GM19193 (cell line): ENCODE measurements around the gene ENTPD2.

Source experiments
- POLR2A ChIP-seq: IDR thresholded peaks from 4 replicates; pipeline ENCODE4 v1.6.1; 2011; ENCODE audit not compliant: insufficient read depth, insufficient read length; ENCODE audit errors: extremely low read depth

Gene ENTPD2

DNA sequence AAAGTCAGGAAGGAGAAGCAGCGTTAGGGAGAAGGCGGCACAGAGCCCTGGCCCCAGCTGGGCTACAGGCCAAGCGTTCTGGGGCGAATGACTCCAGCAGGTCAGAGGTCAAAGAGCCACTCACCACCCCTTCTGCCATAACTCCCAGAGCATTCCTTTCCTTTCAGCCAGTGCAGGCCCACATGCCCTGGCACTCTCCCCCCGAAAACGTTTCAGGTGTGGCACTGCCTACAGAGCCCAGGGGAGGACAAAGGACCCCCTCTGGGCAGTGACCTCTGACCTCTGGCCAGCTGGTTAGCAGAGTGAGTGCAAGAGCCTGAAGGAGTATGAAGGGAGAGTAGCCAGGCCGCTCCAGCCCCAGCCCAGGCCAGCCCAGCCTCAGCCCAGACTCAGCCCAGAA, 30.7 kb downstream of the ENTPD2 start:
- TF ChIP-seq POLR2A: no peak

DNA sequence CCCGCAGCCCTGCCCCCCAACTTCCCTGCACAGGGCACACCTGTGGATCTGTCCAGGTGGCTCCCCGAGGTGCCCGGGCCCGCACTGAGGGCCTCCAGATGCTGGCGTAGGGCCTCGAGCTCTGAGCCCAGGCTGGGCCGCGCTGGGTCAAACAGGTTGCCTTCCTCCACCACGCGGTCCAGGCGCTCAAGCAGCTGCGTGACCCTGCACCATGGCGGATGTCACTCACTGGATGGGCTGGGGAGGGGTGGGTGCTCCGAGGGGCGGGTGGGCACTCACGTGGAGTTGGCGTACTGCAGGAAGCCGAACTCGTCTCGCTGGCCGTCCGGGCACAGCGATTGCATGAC, 31.2 kb downstream of the ENTPD2 start:
- no peak for TF ChIP-seq POLR2A

DNA sequence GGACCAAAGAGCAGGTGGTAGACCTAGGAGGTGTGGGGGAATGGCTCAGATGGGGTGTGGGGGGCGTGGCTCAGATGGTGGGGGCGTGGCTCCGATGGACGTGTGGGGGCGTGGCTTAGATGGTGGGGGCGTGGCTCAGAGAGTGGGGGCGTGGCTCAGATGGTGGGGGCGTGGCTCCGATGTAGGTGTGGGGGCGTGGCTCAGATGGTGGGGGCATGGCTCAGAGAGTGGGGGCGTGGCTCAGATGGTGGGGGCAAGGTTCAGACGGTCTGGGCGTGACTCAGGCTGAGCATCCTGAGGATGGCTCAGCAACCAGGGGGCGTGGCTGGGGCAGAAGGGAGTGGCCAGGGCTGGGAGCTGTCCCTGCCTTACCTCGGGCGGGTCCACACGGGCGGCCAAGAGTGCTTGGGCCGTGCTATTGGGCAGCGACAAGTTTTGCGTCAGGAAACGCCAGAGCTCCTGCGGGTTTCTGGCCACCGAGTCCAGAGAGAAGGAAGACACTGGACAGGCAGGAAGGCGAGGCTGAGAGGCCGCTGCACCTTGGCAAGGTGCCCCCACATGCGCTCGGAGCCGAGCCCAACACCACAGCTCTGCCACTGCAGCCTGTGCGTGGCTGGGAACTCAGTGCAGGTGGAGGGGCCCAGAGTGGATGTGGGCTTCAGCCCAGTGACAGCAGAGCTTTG, 31.7 kb downstream of the ENTPD2 start:
- TF ChIP-seq POLR2A: no peak

DNA sequence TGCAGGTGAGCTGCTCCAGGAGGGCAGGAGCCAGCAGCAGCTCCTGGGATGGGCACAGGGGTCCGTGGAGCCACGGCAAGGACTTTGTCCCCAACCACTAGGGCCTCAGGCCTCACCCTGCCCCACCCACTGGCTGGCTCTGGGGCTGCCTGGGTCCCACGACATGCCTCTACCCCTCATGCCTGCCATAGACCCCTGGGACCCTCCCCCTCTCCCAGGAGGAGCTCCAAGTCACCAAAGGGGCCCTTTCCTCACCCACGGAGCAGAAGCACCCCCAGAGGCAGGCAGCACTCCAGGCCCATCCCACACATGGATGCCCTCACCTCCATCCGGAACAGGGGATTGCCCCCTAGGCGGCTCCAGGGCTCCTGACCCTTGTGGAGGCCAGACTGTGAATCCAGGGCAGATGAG, 32.3 kb downstream of the ENTPD2 start:
- TF ChIP-seq POLR2A: no peak

DNA sequence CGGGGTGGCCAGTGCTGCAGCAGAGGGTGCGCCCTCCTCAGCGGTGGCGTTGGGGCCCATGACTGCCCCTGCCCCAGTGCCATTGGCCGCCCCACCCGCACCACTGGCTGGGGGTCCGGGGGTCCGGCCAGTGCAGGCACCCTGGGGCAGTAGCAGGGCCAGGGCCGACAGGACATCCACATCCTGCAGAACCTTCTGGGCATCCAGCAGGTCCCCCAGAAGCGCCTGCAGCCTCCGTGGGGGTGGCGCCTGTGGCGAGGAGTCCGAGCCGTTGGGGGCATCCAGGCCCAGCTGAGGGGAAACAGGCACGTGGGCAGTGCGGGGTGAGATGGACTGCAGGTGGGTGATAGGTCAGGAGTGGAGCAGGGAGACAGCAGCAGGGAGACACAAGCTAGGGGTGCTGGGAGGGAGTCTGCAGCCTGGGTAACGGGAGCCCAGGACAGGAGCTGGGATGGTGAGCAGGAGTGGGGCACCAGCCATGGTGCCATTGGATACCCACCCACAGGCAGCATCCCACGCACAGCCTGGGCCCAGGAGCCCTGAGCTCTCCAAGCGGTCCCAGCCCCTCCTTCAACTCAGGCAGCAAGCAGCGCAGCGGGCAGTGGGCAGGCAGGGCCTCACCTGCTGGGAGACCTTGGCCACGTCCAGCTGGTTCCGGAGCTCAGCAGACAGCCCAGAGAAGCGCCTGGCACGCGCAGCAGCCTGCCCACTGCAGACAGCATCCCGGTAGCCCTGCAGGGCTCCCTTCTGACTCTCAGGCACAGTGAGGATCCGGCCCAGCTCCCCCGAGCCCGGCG, 32.9 kb downstream of the ENTPD2 start:
- no peak for TF ChIP-seq POLR2A

DNA sequence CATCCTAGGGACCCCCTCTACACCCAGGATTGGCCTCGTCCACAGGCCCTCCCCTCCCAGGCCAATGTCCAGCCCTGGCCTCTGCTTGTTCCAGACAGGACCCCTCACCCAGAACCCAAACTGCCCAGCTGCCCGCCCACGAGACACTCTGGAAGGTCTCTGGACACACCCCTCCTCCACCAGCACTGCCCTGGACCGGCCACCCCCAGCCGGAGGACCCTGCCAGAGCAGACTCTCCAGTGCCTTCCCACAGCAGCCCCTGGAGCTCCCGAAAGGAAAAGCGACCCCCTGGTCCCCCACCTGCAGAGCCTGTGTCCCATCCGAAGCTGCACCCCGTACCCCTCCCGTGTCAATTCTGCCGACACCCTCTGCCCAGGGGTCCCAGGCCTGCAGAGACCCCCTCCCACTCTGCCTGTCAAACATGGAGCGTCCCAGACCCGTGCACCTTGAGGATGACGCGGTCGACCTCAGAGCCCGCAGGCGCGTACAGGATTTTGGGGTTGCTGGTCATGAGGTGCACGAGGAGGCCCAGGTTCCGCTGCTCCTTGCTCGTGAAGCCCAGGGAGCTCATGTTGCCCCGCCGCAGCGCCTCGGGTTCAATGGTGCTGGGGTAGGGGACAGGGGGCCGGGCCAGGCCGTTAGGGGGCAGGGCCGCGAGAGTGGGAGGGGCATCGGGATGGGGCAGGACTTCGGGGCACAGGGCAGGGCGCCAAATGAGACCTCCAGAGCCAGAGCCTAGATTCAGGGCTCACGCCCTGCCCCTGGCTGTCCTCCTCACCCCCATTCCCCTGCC, 33.8 kb downstream of the ENTPD2 start:
- no peak for TF ChIP-seq POLR2A

DNA sequence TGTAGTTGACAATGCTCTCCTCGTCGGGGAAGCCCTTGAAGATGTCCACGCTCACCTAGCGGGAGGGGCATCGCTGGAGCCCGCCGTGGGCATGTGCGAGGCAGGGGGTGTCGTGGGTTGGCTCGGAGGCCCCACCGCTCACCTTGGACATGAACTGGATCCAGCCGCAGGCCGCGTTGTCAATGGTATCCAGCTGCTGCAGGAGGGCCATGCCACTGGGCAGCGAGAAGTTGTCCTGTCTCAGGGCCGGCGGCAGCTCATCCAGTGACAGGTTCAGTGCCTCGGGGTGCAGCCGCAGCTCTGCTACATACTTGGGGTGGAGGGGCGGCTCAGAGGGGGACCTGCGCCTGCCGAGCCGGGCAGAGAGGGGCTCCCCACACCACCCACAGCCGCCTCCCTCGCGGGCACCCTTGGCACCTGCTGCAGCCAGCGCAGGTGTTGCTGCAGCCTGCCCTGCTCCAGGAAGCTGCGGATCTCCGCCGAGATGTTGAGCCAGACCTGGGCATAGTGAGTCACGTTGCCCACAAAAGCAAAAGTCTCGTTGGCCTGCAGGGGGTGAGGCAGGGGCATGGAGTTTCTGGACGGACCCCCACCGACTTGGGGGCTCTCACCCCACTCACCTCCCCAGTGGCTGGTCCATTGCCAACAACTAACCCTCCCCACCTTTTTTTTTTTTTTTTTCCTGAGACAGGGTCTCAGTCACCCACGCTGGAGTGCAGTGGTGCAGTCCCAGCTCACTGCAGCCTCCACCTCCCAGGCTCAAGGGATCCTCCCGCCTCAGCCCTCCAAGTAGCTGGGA, 34.9 kb downstream of the ENTPD2 start:
- no peak for TF ChIP-seq POLR2A

DNA sequence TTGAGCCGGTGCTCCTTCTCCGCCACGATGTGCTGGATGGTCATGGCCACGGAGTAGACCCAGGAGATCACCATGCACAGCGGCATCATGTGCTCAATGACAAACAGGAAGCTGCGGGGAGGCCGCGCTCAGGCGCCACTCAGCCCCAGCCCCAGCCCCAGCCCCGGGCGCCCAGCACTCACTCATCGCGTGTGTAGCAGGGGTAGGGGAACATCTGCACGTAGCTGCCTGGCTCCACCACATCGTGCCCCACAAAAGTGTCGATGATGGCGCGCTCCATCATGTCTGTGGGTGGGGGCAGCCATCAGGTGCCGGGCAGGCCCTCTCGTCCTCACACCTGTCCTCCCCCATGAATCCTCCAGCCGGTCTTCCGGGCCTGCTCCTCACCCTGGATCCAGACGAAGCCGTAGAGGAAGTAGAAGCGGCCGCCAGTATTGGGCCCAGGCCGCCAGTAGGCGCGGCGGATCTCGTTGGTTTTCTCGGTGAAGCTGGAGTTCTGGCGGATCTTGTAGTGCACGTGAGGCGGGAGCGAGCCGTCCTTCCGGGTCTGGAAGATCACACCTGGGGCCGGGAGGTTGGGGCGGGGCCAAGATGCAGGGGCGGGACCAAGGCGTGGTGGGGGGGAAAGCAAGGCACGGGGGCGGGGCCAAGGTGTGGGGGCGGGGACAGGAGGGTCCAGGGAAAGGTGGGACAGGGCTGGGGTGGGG, 35.9 kb downstream of the ENTPD2 start:
- no peak for TF ChIP-seq POLR2A

DNA sequence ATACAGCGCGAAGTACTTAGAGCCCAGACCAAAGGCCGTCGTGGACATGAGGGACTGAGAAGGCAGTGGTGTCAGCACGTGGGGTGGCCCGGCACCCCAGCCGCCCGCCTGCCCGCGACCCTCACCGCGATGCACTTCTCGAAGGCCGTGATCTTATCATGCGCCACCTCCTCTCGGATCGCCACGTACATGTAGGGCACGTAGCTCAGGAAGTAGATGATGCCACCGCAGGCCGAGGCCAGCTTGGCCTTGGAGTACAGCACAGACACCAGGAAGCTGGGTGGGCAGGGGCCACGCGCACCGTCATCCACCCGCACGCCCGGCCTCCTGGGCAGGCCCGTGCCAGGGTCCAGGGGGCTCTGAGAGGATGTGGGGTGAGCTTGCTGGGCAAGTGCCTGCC, 36.8 kb downstream of the ENTPD2 start:
- TF ChIP-seq POLR2A: no peak

DNA sequence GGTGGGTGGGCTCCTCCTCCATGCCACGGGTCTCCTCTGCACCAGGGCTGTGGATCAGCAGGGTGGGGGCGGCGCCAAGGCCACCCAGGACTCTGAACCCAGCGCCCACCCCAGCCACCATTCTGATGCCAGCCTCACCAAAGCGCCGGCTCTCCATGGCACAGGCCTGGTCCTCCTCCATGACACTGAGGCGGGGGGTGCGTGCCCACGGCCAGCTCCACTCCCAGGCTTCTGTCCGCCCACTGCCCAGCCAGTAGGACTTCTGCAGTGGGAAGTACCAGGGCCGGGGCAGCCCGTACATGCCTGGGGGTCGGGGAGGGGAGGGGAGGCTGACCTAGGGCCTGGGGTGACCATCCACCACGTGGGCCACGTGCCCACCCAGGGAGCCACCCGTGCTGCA, 37.4 kb downstream of the ENTPD2 start:
- TF ChIP-seq POLR2A: no peak

DNA sequence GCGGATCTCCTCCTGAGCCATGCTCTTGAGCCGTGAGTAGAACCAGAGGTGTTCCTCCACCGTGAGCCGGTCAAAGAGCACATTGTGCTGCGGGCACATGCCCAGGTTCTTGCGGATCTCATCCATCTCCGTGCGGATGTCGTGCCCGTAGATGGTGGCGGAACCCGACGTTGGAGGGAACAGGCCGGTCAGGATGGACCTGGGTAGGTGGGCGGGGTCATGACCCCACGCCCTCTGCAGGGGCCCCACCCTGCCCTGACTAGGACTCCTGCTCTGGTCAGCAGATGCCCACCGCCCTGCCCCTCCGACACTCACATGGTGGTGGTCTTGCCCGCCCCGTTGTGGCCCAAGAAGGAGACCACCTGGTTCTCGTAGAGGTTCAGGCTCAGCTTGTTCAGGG, 37.9 kb downstream of the ENTPD2 start:
- no peak for TF ChIP-seq POLR2A

DNA sequence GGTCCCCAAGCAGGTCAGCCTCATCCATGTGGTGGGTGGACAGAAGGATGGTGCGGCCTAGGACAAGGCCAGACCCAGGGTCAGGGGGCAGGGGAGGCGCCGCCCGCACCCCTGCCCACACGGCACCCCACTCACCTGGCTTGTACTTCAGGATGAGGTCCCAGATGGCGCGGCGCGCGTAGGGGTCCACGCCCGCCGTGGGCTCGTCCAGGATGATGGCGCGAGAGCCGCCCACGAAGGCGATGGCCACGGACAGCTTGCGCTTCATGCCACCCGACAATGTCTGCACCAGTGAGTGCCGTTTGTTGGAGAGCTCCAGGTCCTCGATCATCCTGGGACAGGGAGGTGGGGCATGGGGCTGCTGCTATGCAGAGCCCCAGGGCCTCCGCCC, 38.3 kb downstream of the ENTPD2 start:
- TF ChIP-seq POLR2A: no peak

DNA sequence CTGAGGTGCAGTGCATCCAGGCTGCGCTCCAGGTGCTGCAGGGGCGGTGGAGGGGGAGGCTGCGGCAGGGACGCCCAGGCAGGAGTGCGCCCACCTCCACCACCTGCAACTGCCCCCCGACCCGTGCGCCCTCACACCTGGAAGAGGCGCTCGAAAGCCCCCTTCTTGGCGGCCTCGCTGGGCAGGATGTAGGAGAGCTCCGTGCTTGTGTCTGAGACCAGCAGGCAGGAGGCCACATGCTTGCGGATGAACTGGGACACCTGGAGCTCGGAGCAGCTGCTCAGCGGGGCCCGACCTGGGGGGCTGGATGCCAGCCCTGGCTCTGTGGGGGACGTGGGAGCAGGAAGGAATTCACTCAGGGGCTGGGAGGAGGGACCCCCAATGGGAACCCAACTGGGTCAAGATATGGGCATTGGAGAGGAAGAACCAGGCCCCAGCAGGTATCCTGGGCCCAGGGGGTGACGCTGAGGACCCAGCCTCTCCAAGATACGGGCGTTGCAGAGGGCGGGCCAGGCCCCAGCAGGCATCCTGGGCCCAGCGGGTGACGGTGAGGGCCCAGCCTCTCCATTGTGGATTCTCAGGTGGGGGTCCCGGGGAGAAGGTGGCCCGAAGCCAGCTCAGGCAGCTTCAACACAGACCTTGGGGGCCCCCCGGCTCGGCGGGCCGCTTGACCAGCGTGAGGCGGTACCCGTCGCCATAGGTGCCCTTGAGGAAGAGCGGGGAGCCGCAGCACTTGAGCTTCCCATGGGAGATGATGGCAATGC, 38.9 kb downstream of the ENTPD2 start:
- no peak for TF ChIP-seq POLR2A

DNA sequence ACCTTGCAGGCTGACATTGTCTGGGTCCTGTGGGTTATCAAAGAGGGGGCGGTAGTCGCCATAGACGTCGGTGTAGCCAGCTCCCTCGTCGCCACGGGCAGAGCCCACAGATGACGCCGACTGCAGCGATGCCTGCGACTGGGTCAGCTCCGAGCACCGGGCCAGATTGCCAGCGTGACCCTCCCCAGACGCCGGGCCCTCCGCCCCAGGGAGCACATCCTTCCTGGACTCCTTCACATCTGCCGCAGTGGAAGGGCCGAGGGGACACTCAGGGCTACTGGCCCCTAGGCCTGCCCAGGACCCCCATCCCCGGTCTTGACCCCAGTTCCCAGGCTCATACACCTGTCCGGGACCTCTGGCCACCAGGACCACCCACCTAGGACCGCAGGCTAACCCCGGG, 39.7 kb downstream of the ENTPD2 start:
- no peak for TF ChIP-seq POLR2A
